Neuron (in vitro differentiated cells): ENCODE results near the gene SUPT4H1.
"Not testable (repeated sequence)": the region's sequence is repeated elsewhere in the genome, so short reads cannot be mapped to it uniquely, and the experiment has no call there.

ENCODE experiments used
- H2AFZ ChIP-seq: one replicate; pipeline ENCODE4 v1.6.1; 2013; ENCODE audit warnings: low read depth, mild to moderate bottlenecking, inconsistent platforms, low read length, moderate library complexity
- H3K27me3 ChIP-seq: one replicate; pipeline ENCODE4 v1.6.1; 2013; ENCODE audit warnings: low read length; ENCODE audit not compliant: insufficient read depth
- H3K36me3 ChIP-seq: one replicate; pipeline ENCODE4 v1.6.1; 2013; ENCODE audit warnings: low read length; ENCODE audit not compliant: insufficient read depth
- H3K4me1 ChIP-seq: one replicate; pipeline ENCODE4 v1.6.1; 2013; ENCODE audit warnings: low read length; ENCODE audit not compliant: insufficient read depth
- H3K4me3 ChIP-seq: 2 replicates; pipeline ENCODE4 v1.5.1; 2013; ENCODE audit warnings: mild to moderate bottlenecking, low read length, moderate library complexity
- H3K9me3 ChIP-seq: one replicate; pipeline ENCODE4 v1.6.1; 2013; ENCODE audit warnings: low read length

The SUPT4H1 gene

DNA sequence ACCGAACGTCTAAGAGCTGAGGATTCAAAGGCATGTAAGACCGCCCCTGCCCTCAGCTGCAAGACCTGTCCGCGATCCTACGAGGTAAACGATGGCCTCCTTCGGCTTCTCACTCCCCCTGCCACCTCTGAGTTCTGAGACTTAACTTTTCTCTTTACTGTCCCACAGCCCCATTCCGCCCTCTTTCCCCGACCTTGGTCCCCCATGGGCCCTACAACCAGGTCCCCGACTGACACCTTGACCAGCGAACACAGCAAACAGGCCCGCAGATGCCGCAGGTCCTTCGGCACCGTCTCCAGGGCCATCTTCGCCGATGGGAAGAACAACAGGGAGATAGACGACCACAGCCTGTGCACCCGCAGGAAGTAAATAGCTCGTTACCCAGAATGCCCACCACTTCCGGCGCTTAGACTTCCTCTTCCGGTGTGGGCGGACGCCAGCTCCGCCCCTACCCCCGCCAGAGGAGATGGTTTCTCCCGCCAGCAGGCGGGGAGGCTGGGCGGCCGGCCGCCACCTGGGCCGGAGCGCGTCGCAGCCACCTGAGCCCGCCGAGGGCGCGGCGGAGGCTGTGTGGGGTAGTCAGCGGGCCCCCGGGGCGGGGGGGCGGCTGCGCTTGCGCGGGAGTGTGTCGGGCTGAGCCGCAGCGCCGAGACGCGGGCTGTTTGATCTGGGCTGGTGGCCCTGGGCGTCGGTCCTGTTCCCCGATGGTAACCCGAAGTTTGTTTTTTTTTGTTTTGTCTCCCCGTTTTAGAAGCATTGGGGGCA, at the start of gene SUPT4H1:
Gene SUPT4H1 (minus strand): TSS at position 371 of the 765 bp plus-strand sequence. CDS start 66 bp downstream, at position 305.
- no peaks in the 10 kb centered on the region for H3K27me3 ChIP-seq
- peaks cover 28% of the 10 kb centered on the region for H3K36me3 ChIP-seq

DNA sequence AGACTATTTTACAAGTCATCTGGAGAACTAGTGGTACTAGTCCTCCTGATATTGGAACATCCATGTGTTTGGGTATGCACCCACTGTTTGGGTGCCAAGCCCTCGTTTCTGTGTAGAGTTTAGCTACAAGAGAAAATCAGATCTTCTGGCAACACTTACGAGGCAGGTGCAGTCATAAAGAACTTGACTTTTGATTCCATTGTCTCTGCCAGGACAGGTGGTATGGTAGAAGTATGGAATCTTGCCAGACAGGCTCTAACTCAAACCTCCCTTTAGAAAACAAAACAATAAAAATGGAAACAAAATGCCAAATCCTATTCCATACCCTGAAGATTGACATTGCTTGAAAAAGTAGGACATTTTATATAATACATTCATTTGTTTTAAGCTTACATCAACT, 49.3 kb upstream of the SUPT4H1 start:
- no peaks in the 10 kb centered on the region for H3K9me3 ChIP-seq
- no peak overlapping the region for H3K4me3 ChIP-seq
- H3K4me1 ChIP-seq: peaks cover 16% of the 10 kb centered on the region
- no peak overlapping the region for H2AFZ ChIP-seq
- no peaks in the 10 kb centered on the region for H3K27me3 ChIP-seq
- H3K36me3 ChIP-seq: no peaks in the 10 kb centered on the region

More for the DNA sequence above, at the start of gene SUPT4H1:
- Histone ChIP-seq H3K4me1 (peaks cover 14% of the 10 kb centered on the region), H2AFZ (peak within 1 kb of the TSS; percentile 83), H3K9me3 (no peaks in the 10 kb centered on the region), H3K4me3 (peak within 1 kb of the TSS; percentile 99)

DNA sequence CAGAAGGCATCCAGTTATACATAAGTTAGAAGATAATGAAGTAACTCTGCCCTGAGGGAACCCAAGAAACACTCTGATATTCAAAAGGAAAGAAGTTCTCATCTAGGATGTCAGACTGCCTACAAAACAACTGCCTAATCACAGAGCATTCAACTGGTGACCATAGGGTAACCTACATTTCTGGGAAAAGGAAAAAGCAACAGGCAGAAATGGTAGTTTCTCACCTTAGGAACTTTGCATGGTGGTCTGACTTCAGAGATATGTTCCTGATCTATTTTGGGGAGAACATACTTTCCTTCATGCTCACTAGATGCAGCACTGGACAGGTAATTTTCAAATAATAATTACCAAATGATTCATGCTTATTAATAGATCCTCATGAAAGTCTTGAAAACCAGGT, 48.8 kb upstream of the SUPT4H1 start:
- Histone ChIP-seq H2AFZ (no peak overlapping the region), H3K4me1 (peaks cover 16% of the 10 kb centered on the region), H3K27me3 (no peaks in the 10 kb centered on the region), H3K9me3 (no peaks in the 10 kb centered on the region), H3K36me3 (no peaks in the 10 kb centered on the region), H3K4me3 (no peak overlapping the region)

DNA sequence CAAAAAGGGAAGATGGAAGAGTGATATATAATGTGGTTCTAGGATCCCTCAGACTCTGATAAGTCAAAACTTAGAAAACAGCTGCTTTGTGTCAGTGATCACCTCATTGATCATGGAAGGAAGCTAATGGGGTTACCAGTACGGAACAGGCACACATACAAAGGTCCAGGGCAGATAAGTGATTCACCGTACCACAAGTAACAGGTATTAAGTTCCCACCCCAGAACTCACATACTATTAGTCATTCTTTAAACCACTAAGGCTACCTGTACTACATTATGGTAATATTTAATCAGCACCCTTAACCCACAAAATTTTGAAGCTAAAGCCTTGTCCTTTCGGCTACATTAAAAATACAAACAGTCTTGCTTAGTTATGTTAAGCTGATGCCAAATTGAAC, 48.0 kb upstream of the SUPT4H1 start:
- no peaks in the 10 kb centered on the region for H3K36me3 ChIP-seq
- H3K4me1 ChIP-seq: peaks cover 16% of the 10 kb centered on the region
- H3K4me3 ChIP-seq: no peak overlapping the region
- no peak overlapping the region for H2AFZ ChIP-seq
- H3K9me3 ChIP-seq: no peaks in the 10 kb centered on the region
- no peaks in the 10 kb centered on the region for H3K27me3 ChIP-seq

DNA sequence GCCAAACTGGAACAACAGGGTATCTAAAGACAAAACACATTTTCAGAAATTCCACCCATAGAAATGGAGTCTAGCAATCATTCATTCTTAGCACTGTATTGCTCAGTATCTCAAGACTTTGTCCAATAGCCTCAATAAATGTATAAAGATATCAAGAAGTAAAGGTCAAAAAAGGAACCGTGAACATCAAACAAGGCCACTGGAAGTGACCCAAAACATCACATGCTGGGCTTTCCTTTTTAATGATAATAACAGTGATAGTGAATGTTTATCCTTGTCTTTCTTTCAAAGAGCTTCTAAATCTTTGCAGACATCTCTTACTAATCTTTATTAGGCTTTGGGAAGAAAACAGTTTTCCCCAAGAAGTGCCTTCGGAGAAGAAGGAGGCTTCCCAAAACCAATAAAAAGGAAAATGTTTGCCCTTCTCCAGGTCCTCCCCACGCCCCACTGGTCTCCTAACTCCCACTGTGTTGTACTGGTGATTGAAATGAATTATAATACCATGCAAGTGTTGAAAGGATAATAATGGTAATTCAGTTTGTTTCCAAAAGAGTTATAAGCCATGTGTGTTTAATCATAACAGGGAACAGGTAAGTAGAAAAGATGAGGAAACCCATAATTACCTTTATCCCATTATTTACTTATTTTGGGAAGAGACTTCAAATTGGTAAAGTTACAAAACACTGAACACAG, 46.7 kb upstream of the SUPT4H1 start:
- H3K36me3 ChIP-seq: no peaks in the 10 kb centered on the region
- peaks cover 16% of the 10 kb centered on the region for H3K4me1 ChIP-seq
- no peaks in the 10 kb centered on the region for H3K27me3 ChIP-seq
- H2AFZ ChIP-seq: no peak overlapping the region
- no peak overlapping the region for H3K4me3 ChIP-seq
- H3K9me3 ChIP-seq: no peaks in the 10 kb centered on the region

DNA sequence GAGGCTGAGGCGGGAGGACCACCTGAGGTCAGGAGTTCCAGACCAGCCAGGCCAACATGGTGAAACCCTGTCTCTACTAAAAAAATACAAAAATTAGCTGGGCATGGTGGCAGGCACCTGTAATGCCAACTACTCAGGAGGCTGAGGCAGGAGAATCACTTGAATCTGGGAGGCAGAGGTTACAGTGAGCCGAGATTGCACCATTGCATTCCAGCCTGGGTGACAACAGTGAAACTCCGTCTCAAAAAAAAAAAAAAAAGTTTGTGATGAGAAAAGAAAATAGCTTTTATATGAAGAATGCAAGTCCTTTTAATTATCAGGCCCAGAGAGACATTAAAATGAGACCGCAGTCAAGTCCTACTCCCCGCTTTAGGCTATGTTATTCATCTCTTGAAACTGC, 45.4 kb upstream of the SUPT4H1 start:
- H3K36me3 ChIP-seq, H3K27me3 ChIP-seq, H3K4me1 ChIP-seq: not testable (repeated sequence)

DNA sequence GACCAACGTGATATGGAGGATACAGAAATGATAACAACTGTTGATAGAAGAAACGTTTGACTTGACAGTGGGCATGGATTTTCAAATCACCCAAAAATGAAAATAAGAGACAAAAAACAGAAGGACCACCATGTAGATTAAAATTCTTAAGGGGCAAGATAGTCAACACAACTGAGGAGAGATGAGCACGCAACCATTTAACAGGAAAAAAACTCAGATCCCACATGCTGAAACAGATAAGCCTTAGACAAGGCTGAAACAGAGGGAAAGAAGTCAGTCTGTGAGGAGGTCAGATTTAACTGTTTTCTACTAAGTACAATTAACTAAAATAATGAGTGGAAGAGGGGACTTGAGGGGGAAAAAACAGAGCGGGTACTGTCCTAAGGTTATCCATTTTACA, 44.2 kb upstream of the SUPT4H1 start:
- Histone ChIP-seq H3K9me3 (no peaks in the 10 kb centered on the region), H3K4me3 (no peak overlapping the region), H2AFZ (no peak overlapping the region), H3K36me3 (no peaks in the 10 kb centered on the region), H3K4me1 (no peaks in the 10 kb centered on the region), H3K27me3 (no peaks in the 10 kb centered on the region)

More for the DNA sequence above, 45.4 kb upstream of the SUPT4H1 start:
- H3K4me3 ChIP-seq, H3K9me3 ChIP-seq, H2AFZ ChIP-seq: not testable (repeated sequence)

DNA sequence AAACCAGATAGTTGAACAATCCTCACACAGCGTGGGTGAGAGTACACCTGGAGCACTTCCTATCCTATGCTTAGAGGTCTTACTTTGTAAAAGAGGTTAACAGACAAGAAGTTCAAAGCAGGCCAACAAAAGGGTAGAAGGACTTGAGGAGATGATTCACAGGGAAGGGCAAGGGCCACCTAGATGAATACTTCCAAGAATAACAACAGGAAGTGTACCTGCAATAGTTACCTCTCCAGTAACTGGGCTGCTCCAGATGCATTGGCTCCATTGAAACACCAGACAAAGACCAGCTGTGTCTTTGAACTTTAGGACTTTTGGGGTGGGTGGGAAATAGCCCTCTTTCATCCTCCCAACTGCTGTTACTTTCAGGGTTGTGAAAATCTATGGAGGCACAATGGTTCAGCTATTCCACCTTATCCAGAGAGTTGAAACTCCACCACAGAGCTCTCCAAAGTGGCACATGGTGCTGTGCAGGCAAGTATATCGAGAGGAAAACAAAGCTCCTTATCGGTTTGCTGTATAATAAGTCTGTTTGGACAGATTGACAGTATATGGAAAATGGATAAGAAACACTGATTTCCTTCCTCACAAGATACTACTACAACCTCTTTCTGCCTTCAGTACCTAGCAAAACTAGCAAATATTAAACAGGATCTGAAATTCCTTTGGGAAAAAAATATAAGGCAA, 42.7 kb upstream of the SUPT4H1 start:
- Histone ChIP-seq H3K4me3 (no peak overlapping the region), H3K4me1 (no peaks in the 10 kb centered on the region), H3K36me3 (no peaks in the 10 kb centered on the region), H3K27me3 (peaks cover 4% of the 10 kb centered on the region), H3K9me3 (no peaks in the 10 kb centered on the region), H2AFZ (no peak overlapping the region)

DNA sequence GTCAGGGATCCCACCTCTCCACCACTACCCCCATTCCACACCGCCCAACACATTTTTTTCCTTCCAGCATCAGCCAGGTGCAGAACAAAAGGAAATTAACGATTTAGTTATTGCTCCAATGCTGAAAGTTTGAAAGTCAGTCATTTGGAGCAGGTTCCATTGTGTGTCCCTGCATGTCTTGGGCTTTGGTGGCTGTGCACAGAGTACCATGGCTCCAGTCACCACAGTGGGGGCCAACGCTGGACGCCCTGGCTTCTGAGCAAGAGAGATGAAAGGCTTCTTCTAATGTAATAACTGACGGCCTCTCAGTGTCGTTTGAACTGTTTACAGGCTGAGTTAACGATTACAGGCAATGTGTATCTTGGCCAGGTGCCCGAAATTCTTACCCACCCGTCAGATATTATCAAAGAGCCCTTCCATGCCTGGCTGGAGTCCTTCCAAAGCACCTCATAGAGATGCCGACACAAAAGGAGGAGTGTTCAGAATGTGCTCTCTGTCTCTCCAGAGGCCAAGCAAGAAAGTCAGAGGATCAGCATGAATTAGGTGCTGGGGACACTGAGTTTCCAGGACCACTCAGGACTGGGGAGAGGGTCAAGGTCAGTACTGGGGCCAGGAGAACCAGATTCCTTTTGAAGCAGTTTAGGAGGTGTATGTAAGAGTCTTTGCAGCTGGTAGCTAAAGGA, 39.4 kb upstream of the SUPT4H1 start:
- no peaks in the 10 kb centered on the region for H3K9me3 ChIP-seq
- H2AFZ ChIP-seq: no peak overlapping the region
- peaks cover 4% of the 10 kb centered on the region for H3K27me3 ChIP-seq
- H3K4me3 ChIP-seq: no peak overlapping the region
- H3K36me3 ChIP-seq: no peaks in the 10 kb centered on the region
- no peaks in the 10 kb centered on the region for H3K4me1 ChIP-seq

DNA sequence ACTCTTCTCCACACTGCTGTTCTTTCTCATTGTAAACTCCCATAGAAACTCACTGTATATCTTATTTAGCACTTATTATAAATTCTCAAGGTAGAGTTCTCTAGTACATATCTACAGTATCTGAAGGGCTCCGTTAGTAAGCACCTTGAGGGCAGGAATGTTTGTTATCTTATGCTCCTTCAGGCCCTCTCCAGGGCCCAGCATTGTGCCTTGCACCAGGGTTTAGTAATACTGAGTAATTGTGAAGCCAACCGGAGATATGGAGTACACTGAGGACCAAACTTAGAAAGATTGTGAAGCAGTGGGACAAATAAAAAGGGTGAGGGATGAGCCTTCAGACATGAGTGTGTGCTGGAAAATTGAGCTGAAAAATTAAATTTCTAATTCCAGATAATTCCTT, 38.9 kb upstream of the SUPT4H1 start:
- Histone ChIP-seq H3K4me3 (no peak overlapping the region), H2AFZ (no peak overlapping the region), H3K36me3 (no peaks in the 10 kb centered on the region), H3K4me1 (no peaks in the 10 kb centered on the region), H3K27me3 (peaks cover 4% of the 10 kb centered on the region), H3K9me3 (no peaks in the 10 kb centered on the region)

DNA sequence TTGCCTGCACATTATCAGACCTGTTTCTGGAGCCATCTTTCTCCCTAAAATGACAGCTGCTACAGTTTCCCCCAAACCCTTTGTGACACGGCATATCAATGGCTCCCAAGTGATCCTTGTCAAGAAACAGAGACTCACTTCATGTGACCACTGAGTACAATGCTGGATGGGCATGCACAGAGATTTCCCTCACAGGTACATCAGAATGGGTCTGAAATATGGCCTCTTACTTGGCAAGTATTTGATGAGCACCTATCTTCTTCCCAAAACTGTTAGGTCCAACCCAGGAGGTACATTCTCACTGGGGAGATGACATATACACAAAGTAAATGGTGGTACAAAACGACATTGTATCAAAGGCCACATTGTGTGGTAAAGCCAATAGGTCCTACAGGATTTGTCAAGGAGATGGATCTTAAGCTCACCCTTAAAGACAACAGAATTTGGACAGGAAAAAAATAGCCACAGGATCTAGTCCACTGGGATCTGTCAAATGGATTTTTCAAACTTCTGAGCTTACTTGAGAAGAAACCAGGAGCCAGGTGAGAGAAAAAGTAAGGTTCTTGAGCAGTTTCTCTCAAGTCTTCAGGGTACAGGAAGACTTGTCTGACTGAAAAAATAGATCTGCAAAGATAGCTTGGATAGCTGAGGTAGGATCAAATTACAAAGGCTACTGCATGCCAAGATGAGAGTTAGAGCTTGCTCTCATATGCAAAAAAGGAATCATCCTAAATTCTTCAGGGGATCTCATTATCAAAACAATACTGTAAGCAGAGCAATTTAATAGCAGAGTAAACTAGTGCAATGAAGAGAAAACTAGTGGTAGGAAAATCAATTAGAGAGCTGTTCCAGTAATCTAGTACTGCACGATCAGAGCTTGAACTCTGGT, 36.5 kb upstream of the SUPT4H1 start:
- H3K27me3 ChIP-seq: peaks cover 4% of the 10 kb centered on the region
- no peaks in the 10 kb centered on the region for H3K4me1 ChIP-seq
- no peaks in the 10 kb centered on the region for H3K36me3 ChIP-seq
- no peaks in the 10 kb centered on the region for H3K9me3 ChIP-seq
- H3K4me3 ChIP-seq: no peak overlapping the region
- no peak overlapping the region for H2AFZ ChIP-seq

DNA sequence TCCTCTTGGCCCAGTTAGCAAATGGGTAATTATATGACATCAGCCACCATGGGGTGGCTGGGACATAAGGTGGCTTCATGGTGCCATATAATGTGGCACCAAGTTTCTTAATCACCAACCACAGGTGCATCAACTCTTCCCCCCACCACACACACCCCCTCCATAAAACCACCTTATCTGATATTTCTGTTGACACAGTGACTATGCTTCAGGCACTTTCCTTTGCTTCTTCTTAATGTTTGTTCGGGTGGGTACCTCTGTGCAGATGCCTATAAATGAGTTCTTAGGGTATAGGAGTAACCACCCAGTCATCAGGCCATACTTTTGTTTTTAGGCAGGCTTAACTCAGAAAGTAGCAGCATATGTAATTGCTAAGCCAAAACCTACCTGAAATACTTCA, 35.8 kb upstream of the SUPT4H1 start:
- H3K36me3 ChIP-seq: no peaks in the 10 kb centered on the region
- peaks cover 4% of the 10 kb centered on the region for H3K27me3 ChIP-seq
- H3K4me3 ChIP-seq: no peak overlapping the region

More for the DNA sequence above, 35.8 kb upstream of the SUPT4H1 start:
- Histone ChIP-seq H3K9me3 (no peaks in the 10 kb centered on the region), H2AFZ (no peak overlapping the region), H3K4me1 (no peaks in the 10 kb centered on the region)
